Testis (tissue), 2 donors: ENCODE results near the gene EML4.

Source experiments
- CTCF ChIP-seq, 3 experiments: fragments of 450-650 bp in 2 of 3; fragments of 200-600 bp in 1 of 3; sonication (generic) in 1 of 3; IDR thresholded peaks; one replicate each; pipeline ENCODE4 v1.5.1; 2016 to 2019; ENCODE audit warnings: antibody characterized with exemption in 3 of 3, mild to moderate bottlenecking in 2 of 3, moderate library complexity in 1 of 3
- POLR2A ChIP-seq: fragments of 450-650 bp; IDR thresholded peaks from one replicate; pipeline ENCODE4 v1.6.1; 2017; ENCODE audit warnings: antibody characterized with exemption, mild to moderate bottlenecking, moderate library complexity

GRCh38 chr2:42317486-42317885 is 148.3 kb downstream of the EML4 start:
- TF ChIP-seq CTCF (IDR thresholded peaks at IDR 0.05) (no peak), POLR2A (no peak)
